ENCODE data around the gene CDH11.

The CDH11 gene, protein sequence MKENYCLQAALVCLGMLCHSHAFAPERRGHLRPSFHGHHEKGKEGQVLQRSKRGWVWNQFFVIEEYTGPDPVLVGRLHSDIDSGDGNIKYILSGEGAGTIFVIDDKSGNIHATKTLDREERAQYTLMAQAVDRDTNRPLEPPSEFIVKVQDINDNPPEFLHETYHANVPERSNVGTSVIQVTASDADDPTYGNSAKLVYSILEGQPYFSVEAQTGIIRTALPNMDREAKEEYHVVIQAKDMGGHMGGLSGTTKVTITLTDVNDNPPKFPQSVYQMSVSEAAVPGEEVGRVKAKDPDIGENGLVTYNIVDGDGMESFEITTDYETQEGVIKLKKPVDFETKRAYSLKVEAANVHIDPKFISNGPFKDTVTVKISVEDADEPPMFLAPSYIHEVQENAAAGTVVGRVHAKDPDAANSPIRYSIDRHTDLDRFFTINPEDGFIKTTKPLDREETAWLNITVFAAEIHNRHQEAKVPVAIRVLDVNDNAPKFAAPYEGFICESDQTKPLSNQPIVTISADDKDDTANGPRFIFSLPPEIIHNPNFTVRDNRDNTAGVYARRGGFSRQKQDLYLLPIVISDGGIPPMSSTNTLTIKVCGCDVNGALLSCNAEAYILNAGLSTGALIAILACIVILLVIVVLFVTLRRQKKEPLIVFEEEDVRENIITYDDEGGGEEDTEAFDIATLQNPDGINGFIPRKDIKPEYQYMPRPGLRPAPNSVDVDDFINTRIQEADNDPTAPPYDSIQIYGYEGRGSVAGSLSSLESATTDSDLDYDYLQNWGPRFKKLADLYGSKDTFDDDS

GRCh38 chr16:65121870-65122723 is at the start of gene CDH11:
Gene CDH11 (minus strand): TSS chr16:65122063. CDS start chr16:65004869, 117,194 bp downstream.
- no peak for DNase-seq (ENCODE audit: low spot score)

DNA sequence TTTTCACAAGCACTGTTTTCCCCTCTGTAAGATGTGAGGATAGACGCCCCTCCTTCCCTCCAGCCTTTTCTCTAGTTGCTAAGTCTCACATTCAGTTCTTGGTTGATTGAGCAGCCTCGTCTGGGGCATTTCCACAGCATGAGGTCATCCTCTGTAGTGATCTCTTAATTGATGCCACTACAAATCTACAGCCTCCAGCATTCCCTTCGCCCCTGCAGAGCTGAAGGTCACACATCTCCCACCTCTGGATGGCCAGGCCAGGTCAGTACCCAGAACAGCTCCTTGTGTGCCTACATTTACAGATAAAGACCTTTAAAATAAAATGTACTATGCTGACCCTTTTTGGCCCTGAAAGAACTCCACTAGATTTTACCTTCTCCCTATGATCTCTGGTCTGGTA is 32.5 kb upstream of the CDH11 start:
- no peak for DNase-seq (ENCODE audit: low spot score)

DNA sequence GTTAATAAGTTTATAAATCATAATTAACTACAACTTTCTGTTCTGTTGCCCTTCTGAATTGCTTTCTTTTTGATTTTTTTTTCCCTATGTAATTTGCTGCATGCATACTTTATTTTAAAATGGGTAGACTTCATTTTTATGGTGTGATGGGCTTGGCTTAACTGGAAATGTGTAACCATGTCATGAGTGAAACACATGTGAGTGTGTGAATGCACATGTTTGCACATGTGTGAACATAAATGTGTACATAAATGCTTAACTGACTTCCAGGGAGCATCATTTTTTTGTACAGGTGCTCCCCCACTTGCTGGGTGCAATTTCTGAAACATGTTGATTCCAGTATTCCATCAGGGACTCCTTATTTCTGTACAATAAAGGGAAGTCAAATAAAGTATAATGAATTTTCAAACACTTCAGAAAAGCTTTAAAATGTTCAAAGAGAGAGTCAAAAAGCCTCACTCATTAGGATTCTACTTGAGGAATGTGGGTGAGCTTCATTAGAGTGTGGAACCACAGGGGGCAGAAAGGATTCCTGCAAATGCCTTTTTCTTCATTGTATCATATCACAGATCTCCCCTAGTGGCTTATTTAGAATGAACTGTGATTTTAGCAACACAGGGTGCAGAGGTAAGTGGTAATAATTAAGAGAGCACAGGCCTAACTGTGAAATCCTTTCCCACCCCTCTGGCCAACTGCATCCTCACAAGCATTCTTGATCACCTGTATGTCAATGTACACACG is 31.7 kb upstream of the CDH11 start:
- no peak for DNase-seq (ENCODE audit: low spot score)

DNA sequence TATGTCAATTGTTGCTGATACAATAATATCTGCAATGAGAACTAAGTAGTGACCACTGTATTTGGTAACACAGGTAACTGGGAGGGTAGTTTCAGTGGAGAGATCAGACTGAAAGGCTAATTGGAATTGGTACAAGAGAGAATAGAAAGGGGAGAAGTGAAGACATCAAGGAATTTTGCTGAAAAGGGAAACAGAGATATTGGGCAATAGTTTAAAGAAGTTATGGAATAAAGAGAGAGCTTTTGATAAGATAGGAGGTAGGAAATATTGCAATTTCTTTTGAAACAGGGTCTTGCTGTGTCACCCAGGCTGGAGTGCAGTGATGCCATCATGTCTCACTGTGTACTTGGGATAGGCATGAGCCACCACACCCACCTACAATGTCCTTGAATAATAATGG is 26.9 kb upstream of the CDH11 start:
- DNase-seq (ENCODE audit: low spot score) = no peak

- no peak for DNase-seq (ENCODE audit: low spot score)
Measured at GRCh38 chr16:65142276-65142675, 20.4 kb upstream of the CDH11 start.

DNA sequence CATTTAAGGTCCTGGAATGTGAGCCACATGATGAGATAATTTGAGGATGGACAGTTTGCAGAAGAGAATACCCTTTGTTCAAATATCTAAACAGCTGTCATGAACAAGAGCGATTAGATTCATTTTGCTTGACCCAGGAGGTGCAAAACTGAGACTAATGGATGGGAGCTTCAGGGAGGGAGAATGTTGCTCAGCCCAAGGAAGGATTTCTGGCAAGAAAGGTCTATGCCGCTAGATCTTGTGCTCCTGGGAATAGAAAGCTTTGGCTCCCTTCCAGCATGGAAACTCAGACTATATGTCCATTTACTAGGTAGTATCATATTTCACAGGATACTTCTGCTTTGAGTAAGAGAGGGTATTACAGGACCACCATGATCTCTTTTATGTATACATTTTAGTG is 14.8 kb upstream of the CDH11 start:
- DNase-seq (ENCODE audit: low spot score) = no peak

DNA sequence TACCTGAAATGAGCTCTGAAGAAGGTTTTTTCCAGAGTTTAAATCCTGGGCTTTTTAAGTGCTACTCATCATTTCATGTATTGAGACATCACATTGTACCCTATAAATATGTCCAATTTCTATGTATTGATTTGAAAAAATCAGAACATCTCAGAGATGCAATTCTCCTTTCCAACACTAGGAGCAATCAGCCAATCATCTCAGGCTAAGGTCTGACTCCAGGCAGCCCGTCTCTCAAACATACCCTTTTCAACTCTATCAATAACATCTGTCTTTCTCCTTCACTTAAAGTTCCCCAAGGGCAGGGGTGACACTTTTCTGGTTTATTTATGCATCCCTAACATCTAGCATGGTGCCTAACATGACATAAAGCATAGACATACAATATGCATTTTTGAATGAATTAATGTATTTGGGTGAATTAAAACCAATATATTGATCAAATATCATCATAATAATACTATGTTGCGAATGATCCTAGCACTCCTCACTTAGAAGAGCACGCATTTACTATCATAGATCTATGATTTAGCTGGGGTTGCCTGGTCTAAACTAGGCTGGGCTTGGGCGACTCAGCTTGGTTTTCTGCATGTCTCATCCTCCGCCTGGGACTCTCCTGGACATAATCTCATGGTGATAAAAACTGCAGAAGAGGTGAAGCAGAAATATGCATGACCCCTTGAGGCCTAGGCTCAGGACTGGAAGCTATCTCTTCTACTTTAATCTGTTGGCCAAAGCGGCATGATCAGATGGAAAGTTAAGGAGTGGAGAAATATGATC is 5.2 kb upstream of the CDH11 start:
- DNase-seq (ENCODE audit: low spot score) = no peak

DNA sequence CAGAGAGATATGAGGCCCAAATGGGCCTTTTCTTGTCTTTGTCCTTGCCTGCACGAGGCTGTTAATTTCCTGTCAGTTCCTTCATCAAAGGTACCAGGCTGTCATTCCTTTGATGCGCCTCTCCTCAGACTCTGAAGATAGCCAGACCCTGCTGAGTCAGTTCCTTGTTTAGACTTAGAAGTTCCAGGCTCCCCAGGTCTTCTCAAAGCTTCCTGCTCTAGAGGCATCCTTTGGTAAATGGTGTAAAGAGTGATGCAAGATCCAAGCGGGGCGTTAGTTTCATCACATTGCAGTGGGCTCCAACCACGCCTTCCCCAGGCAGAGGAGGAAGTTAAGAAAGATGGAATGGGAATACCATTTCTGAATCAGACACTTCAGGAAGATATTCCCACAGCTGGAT is 4.0 kb upstream of the CDH11 start:
- peak; percentile 75 for DNase-seq (ENCODE audit: low spot score)

GRCh38 chr16:65125322-65125721 is 3.5 kb upstream of the CDH11 start:
- peak; percentile 68 for DNase-seq (ENCODE audit: low spot score)

DNA sequence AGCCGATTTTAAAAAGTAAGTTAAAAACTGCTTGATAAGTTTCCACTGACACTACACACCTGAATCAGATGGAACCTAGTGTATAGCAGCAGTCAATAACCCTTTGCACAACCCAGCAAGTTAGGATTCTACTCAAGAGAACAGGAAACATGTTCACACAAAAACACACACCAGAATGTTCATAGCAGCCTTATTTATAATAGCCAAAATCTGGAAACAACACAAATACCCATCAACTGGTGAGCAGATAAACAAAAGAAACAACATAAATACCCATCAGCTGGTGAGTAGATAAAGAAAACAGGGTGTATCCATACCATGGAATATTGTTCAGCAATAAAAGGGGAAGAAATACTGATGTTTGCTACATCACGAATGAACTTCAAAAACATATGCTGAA is 2.7 kb upstream of the CDH11 start:
- no peak for DNase-seq (ENCODE audit: low spot score)

DNA sequence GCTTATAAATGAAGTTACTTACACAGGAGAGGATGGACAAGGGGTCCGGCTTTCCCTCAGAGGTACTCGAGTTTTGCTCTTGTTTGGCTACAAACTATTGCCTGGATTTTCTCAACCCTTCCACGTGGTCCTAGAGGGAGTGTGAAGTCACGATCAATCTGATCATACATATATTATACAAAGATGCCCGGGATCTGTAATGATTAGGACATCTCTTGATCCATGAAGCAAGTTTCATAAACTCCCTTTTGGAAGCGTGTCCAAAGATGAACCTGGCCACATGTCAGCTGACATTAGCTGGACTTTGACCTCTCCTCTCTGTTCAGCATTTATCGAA is 2.3 kb upstream of the CDH11 start:
- DNase-seq (ENCODE audit: low spot score) = no peak

- DNase-seq (ENCODE audit: low spot score) = no peak
Measured at GRCh38 chr16:65123396-65124211, 1.7 kb upstream of the CDH11 start.

DNA sequence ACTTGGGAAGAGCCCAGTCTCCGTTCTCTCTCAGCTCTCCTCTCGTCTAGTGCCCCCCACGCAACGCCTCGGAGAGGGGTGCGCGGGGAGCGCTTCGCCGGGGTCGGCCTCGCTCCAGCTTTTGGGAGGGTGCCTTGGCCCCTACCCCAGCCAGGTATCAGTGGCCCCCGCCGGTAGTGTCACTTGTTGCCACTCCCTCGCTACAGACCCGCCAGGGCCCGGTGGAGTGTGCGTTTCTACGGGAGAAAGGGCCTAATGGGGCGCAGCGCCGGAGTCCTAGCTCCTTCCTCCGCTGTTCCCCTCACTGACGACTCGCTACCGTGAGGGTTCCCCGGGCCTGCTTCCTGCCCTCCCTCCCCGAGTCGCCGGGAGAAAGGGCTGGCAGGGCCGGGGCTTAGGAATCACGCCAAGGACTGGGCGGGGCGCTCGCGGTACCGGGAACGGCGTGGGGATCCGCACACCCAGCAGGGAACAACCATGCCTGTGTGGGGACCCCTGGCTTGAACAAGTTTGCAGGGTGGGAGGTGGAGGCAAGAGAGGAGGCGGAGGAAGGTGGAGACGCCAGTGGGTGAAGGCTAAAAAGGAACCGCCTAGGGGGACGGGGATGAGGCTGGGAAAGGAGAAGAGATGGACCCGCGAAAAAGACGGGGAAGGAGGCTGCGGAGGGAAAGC is 997 bp upstream of the CDH11 start:
- DNase-seq (ENCODE audit: low spot score) = no peak

DNA sequence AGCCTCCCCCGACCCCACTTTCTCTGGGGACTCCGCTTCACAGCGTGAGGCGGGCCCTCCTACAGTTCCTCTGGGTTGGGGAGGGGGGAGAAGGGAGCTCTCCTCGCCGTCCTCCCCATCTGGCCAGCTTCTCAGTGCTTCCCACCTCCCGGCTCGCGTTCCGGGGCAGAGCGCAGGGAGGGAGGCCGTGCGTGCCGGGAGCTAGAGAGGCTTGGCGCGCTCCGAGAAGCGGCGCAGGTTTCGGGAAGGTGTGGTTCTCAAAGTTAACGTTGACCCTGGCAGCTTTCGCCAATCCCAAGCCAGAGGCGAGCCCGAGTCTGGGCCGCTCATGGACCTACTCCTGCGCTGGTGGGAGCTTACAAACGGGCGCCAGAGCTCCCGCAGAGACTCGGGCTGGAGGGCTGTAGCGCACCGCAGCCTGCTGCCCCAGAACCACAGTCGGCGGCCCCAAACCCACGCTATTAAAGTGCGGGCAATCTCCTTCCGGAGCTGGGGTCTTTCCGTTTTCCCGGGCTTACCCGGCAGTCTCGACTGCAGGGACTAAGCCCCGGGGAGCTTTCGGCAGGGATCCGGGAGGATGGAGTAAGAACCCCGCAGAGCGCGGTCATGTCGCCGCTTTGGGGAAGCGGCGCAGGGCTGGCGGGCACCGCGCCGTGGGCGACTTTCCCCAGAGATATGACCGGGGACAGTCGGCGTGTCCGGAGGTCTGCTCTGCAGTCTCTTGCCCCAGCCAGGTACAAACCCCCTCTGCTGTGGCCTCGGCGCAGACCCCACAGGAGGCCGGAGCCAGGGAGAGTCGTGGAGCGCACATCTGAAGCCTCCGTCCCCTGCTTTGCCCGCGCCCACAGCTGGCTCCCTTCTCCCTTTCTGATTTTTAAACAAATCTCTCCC is 787 bp downstream of the CDH11 start:
- no peak for DNase-seq (ENCODE audit: low spot score)

DNA sequence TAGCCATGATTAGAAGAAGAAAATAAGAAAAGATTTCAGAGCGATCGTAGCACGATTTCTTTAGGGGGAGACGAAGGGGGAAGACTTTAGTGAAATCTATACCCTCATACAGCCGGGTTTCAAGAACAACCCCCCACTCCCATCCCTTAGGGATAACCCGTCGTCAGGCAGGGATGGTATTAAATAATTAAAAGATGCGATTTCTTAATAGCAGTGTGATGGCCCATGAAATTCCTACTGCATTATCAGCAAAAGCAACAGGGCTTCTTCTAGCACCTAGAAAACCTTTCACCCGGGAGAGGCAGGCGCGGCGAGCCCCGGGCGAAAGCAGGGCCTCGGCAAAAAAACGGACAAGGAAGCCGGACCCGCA is 1.4 kb downstream of the CDH11 start:
- no peak for DNase-seq (ENCODE audit: low spot score)

DNA sequence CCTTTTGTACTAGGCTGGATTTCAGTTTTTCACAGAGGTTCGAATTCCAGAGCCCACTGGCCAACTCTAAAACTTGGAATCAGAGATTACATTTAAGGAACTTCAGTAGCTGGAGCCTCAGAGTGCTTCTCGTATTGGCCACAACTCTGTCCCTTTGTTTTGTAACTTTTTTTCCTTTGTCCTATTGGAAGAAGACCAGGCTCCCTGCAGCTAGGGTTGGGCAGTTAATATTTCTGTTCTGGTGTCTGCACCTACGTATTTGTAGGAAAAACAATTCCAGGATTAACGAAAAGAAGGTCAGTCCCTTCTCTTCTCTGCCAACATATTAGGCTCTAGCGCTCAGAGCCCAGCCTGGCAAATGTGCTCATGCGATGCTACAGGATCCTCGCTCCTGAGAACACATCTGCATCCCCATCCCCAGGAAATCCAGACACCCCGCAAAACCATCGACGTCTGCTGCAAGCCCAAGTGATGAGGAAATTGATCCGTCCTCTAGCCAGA is 1.9 kb downstream of the CDH11 start:
- no peak for DNase-seq (ENCODE audit: low spot score)

GRCh38 chr16:65119435-65119834 is 2.4 kb downstream of the CDH11 start:
- no peak for DNase-seq (ENCODE audit: low spot score)

DNA sequence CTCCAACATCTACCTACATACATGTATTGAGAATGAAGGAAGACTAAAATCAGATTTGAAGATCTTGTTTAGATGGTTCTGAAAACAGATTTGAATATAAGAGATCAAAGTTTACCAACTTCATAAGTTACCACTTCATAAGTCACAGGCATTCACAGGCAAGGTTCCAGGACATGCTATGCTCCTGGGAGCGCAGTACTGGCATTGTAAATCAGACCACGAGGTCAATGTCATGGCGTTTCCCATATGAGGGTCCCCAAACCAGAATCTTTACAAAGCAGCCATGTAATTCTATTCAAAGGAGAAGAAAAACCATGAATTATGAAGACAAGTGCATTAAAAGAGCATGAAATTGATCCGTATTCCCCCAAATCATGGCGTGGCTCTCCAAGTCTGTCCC is 3.0 kb downstream of the CDH11 start:
- no peak for DNase-seq (ENCODE audit: low spot score)
